Measurements from ENCODE around the gene PRKD2. TPM values are rescaled to one million over a fixed set of nuclear protein-coding genes. Genes with fewer than 3 reads are reported as not detected.

The PRKD2 gene
- total and polyA plus RNA-seq, 2 donors (not counting 1 experiment from before 2014, with no cell fraction given), result 8.1 to 11.6 TPM

DNA sequence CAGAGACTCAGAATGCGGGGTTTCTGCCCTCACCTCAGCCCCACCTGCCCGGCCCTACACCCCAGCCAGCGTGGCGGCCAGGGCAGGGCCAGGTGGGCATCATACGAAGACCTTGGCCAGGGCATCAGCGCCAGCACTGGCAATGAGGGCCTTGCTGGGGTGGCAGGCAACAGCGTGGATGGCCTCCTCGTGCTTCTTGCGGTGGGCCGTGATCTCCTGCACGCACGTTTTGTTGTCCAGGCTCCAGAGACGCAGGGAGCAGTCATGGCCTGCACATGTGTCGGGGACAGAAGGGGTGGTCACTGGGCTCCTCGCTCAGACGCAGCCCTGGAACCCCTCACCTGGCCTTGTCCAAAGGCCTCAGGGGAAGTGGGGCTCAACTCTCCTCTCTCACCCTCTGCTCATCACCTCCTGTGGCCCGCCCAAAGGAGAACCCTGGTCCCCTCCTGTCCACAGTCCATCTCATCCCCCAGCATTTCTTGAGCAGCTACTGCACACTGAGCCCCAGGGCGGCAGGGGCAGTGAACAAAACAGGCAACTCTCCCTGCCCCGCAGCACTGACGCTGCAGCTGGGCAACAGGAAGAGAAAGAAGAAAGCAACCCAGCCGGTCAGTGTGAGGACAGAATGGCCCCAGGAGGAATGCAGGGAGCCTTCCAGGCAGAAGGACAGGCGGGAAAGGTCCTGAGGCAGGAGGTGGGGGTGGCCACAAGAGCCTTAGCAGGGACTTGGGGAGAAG, 3.8 kb upstream of the PRKD2 start:
- no peak for DNase-seq (ENCODE audit: low read depth in 2 of 2)
- Histone ChIP-seq H3K9me3 (ENCODE audit: control insufficient read depth, insufficient read depth, low read depth, low read length) (no peaks in the 10 kb centered on the region), H3K9ac (ENCODE audit: insufficient read depth, low read length) (no peak overlapping the region), H3K79me2 (ENCODE audit: control insufficient read depth, insufficient read depth, low read length) (peaks cover 9% of the 10 kb centered on the region), H2AFZ (ENCODE audit: low read length) (no peak overlapping the region), H3K4me1 (ENCODE audit: control insufficient read depth, extremely low read depth, insufficient read depth, low read length) (peaks cover under 1% of the 10 kb centered on the region), H3K4me3 (replicated peaks in 1 of 4; ENCODE audit: control extremely low read depth in 1 of 4, insufficient read depth in 1 of 4, low read depth in 3 of 4, low read length in 4 of 4) (no peak overlapping the region), H3K36me3 (ENCODE audit: control insufficient read depth, insufficient read depth, low read length) (peaks cover 35% of the 10 kb centered on the region), H3K27me3 (ENCODE audit: control insufficient read depth, insufficient read depth, low read length) (no peaks in the 10 kb centered on the region), H3K4me2 (ENCODE audit: extremely low read depth, insufficient read depth, low read length) (no peak overlapping the region), H4K20me1 (ENCODE audit: control insufficient read depth, extremely low read depth, insufficient read depth, low read length) (no peaks in the 10 kb centered on the region), H3K27ac (ENCODE audit: insufficient read depth, low read length) (no peak overlapping the region)
- TF ChIP-seq CTCF (conservative IDR thresholded peaks at IDR 0.05 in 1 of 2, IDR thresholded peaks at IDR 0.05 in 1 of 2; ENCODE audit: low read depth in 1 of 2, low read length in 2 of 2), result no peak
- TF ChIP-seq EZH2 (IDR thresholded peaks at IDR 0.05; ENCODE audit: low read length, missing control alignments), result no peak

DNA sequence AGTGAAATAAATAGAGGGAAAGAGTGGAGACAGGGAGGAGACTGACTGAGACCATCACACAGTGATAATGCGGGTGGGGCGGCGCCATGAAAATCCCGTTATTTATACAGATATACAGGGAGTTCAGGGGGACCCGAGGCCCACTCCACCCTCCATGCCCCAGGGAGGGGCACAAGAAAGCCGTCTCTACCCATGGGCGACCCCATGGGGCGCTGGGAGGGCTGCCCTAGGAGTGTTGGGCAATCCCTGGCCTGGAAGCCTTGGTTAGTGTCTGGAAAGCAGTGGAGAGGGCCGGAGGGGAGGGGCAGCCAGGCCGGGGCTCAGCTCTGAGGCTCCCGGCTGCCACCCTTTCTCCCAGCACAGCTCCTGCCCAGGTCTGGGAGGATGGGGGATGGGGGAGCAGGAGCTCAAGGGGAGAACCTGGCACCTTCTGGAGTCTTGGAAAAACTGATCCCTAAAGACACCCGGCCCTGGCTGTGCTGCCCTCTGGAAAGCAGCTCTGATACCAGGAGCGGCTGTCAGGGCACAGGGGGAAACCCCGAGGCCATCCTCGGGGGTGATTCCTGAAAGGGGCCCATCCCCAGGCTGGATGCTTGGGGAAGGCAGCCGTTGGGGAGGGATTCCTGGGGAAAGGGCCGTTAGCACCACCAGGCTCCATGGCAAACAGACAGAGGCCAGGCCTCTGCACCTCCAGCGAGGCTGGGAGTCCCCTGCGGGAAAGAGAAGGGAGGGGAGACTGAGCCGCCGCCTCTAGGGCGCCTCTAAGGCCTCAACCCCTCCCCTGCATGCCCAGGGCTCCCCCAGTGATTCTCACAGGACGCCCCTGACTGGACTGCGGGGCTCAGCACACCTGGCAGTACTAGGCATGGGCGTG, 3.0 kb upstream of the PRKD2 start:
- Histone ChIP-seq H3K79me2 (ENCODE audit: control insufficient read depth, insufficient read depth, low read length) (peaks cover 14% of the 10 kb centered on the region), H3K36me3 (ENCODE audit: control insufficient read depth, insufficient read depth, low read length) (peaks cover 29% of the 10 kb centered on the region), H2AFZ (ENCODE audit: low read length) (no peak overlapping the region), H3K27ac (ENCODE audit: insufficient read depth, low read length) (no peak overlapping the region), H3K9ac (ENCODE audit: insufficient read depth, low read length) (no peak overlapping the region), H4K20me1 (ENCODE audit: control insufficient read depth, extremely low read depth, insufficient read depth, low read length) (no peaks in the 10 kb centered on the region), H3K4me3 (replicated peaks in 1 of 4; ENCODE audit: control extremely low read depth in 1 of 4, insufficient read depth in 1 of 4, low read depth in 3 of 4, low read length in 4 of 4) (no peak overlapping the region), H3K4me1 (ENCODE audit: control insufficient read depth, extremely low read depth, insufficient read depth, low read length) (peaks cover 2% of the 10 kb centered on the region), H3K4me2 (ENCODE audit: extremely low read depth, insufficient read depth, low read length) (no peak overlapping the region), H3K27me3 (ENCODE audit: control insufficient read depth, insufficient read depth, low read length) (no peaks in the 10 kb centered on the region), H3K9me3 (ENCODE audit: control insufficient read depth, insufficient read depth, low read depth, low read length) (no peaks in the 10 kb centered on the region)
- TF ChIP-seq CTCF (conservative IDR thresholded peaks at IDR 0.05 in 1 of 2, IDR thresholded peaks at IDR 0.05 in 1 of 2; ENCODE audit: low read depth in 1 of 2, low read length in 2 of 2) (no peak), EZH2 (IDR thresholded peaks at IDR 0.05; ENCODE audit: low read length, missing control alignments) (no peak)
- no peak for DNase-seq (ENCODE audit: low read depth in 2 of 2)

GRCh38 chr19:46718934-46719622, 2.2 kb upstream of the PRKD2 start:
- Histone ChIP-seq H3K4me1 (ENCODE audit: control insufficient read depth, extremely low read depth, insufficient read depth, low read length) (peaks cover 2% of the 10 kb centered on the region), H3K9me3 (ENCODE audit: control insufficient read depth, insufficient read depth, low read depth, low read length) (no peaks in the 10 kb centered on the region), H4K20me1 (ENCODE audit: control insufficient read depth, extremely low read depth, insufficient read depth, low read length) (no peaks in the 10 kb centered on the region), H3K79me2 (ENCODE audit: control insufficient read depth, insufficient read depth, low read length) (peaks cover 17% of the 10 kb centered on the region), H3K4me3 (replicated peaks in 1 of 4; ENCODE audit: control extremely low read depth in 1 of 4, insufficient read depth in 1 of 4, low read depth in 3 of 4, low read length in 4 of 4) (no peak overlapping the region), H3K27ac (ENCODE audit: insufficient read depth, low read length) (no peak overlapping the region), H3K4me2 (ENCODE audit: extremely low read depth, insufficient read depth, low read length) (no peak overlapping the region), H3K27me3 (ENCODE audit: control insufficient read depth, insufficient read depth, low read length) (no peaks in the 10 kb centered on the region), H3K9ac (ENCODE audit: insufficient read depth, low read length) (no peak overlapping the region), H3K36me3 (ENCODE audit: control insufficient read depth, insufficient read depth, low read length) (peaks cover 22% of the 10 kb centered on the region), H2AFZ (ENCODE audit: low read length) (no peak overlapping the region)
- no peak for DNase-seq (ENCODE audit: low read depth in 2 of 2)
- TF ChIP-seq CTCF (conservative IDR thresholded peaks at IDR 0.05 in 1 of 2, IDR thresholded peaks at IDR 0.05 in 1 of 2; ENCODE audit: low read depth in 1 of 2, low read length in 2 of 2) (no peak), EZH2 (IDR thresholded peaks at IDR 0.05; ENCODE audit: low read length, missing control alignments) (no peak)

Data from fibroblast of lung (primary cell).